A549 (cell line): ENCODE measurements around the gene SEPTIN3.

Source experiments
- TF ChIP-seq, protein P1 (sequence below): IDR thresholded peaks from 2 replicates; pipeline ENCODE4 v1.6.1; 2012
- TF ChIP-seq, protein P2 (sequence below): fragments of >200 bp; sonication (Bioruptor Twin); formaldehyde crosslinking; IDR thresholded peaks from 3 replicates; pipeline ENCODE4 v1.5.1; 2016

DNA sequence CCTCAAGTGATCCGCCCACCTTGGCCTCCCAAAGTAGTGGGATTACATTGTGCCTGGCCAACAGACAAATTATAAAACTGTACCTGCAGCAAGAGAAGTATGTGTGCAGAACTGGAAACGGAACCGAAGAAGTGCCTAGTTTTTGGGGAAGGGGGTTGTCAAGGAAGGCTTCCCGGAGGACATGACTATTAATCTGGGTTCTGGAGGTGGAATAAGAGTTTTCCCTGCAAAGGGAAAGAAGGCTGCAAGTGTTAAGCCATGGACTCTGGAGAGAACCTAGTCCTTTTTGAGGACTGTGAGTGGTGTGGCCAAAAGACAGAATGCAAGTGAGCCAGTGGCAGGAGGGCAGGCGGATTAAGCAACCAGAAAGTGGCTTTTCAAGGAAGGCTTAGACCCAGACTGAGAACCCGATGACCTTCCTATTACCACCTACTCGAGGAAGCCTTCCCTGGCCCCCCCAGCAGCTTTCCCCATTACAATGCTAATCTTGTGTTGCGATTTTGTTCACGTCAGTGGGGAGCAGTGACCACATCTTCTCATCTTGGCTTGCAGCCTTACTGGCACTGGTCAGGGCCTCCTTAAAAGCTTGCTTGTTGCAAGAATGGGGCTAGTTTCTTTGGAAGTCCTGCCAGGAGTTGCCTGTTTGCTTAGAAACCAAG is 5.7 kb upstream of the SEPTIN3 start:
- TF ChIP-seq, protein P1, sequence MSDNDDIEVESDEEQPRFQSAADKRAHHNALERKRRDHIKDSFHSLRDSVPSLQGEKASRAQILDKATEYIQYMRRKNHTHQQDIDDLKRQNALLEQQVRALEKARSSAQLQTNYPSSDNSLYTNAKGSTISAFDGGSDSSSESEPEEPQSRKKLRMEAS: no peak
- TF ChIP-seq, protein P2, sequence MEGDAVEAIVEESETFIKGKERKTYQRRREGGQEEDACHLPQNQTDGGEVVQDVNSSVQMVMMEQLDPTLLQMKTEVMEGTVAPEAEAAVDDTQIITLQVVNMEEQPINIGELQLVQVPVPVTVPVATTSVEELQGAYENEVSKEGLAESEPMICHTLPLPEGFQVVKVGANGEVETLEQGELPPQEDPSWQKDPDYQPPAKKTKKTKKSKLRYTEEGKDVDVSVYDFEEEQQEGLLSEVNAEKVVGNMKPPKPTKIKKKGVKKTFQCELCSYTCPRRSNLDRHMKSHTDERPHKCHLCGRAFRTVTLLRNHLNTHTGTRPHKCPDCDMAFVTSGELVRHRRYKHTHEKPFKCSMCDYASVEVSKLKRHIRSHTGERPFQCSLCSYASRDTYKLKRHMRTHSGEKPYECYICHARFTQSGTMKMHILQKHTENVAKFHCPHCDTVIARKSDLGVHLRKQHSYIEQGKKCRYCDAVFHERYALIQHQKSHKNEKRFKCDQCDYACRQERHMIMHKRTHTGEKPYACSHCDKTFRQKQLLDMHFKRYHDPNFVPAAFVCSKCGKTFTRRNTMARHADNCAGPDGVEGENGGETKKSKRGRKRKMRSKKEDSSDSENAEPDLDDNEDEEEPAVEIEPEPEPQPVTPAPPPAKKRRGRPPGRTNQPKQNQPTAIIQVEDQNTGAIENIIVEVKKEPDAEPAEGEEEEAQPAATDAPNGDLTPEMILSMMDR: no peak
